SK-N-MC (cell line): ENCODE results near the gene MEN1.
"Not testable (repeated sequence)": the region's sequence is repeated elsewhere in the genome, so short reads cannot be mapped to it uniquely, and the experiment has no call there.

Experiments
- DNase-seq: peaks from one replicate; pipeline ENCODE4 v3.0.0-alpha.2; 2011; ENCODE audit warnings: low read depth, low spot score
- H3K27ac ChIP-seq: fragments of 200-600 bp; sonication (generic); 2 replicates; pipeline ENCODE4 v1.5.1; 2016; ENCODE audit warnings: mixed run types
- H3K36me3 ChIP-seq: fragments of 200-600 bp; sonication (generic); 2 replicates; pipeline ENCODE4 v1.6.1; 2017; ENCODE audit warnings: antibody characterized with exemption, low read length, mixed read lengths; ENCODE audit not compliant: insufficient read depth
- H3K4me3 ChIP-seq: fragments of 200-600 bp; sonication (generic); 2 replicates; pipeline ENCODE4 v1.5.1; 2016
- H3K9ac ChIP-seq: fragments of 200-600 bp; sonication (generic); 2 replicates; pipeline ENCODE4 v1.8.0; 2017; ENCODE audit warnings: mixed run types, mixed read lengths; ENCODE audit not compliant: insufficient read length
- H3K9me3 ChIP-seq: fragments of 200-600 bp; sonication (generic); 2 replicates; pipeline ENCODE4 v1.6.1; 2017; ENCODE audit warnings: low read depth, mild to moderate bottlenecking, antibody characterized with exemption, low read length, moderate library complexity, mixed read lengths
- EZH2 ChIP-seq: fragments of 200-600 bp; sonication (generic); IDR thresholded peaks from one replicate; pipeline ENCODE4 v1.6.1; 2017; ENCODE audit warnings: antibody characterized with exemption
- FOXP2 ChIP-seq: optimal IDR thresholded peaks from 2 replicates; pipeline ENCODE3; 2011; ENCODE audit warnings: mild to moderate bottlenecking, moderate library complexity; ENCODE audit not compliant: insufficient read depth; ENCODE audit errors: extremely low read length, control extremely low read depth
- POLR2AphosphoS5 ChIP-seq: IDR thresholded peaks from 2 replicates; pipeline ENCODE4 v1.6.1; 2012; ENCODE audit warnings: mild to moderate bottlenecking, low read depth, low read length, borderline replicate concordance

The MEN1 gene

GRCh38 chr11:64848826-64849597, 38.7 kb upstream of the MEN1 start:
- H3K4me3 ChIP-seq: no peak overlapping the region
- no peak for TF ChIP-seq EZH2
- no peak for TF ChIP-seq FOXP2
- TF ChIP-seq POLR2AphosphoS5: no peak
- H3K9ac ChIP-seq: no peak overlapping the region
- no peak for DNase-seq
- no peak overlapping the region for H3K27ac ChIP-seq
- H3K36me3 ChIP-seq: no peaks in the 10 kb centered on the region
- H3K9me3 ChIP-seq: no peaks in the 10 kb centered on the region

- DNase-seq: no peak
- H3K9ac ChIP-seq: no peak overlapping the region
- no peak for TF ChIP-seq EZH2
- TF ChIP-seq POLR2AphosphoS5: no peak
- no peak for TF ChIP-seq FOXP2
- no peak overlapping the region for H3K4me3 ChIP-seq
- H3K9me3 ChIP-seq: no peaks in the 10 kb centered on the region
- H3K27ac ChIP-seq: no peak overlapping the region
- H3K36me3 ChIP-seq: no peaks in the 10 kb centered on the region
Measured at GRCh38 chr11:64848214-64848825, 38.0 kb upstream of the MEN1 start.

- TF ChIP-seq FOXP2: no peak
- no peak for TF ChIP-seq EZH2
- no peak for TF ChIP-seq POLR2AphosphoS5
- H3K9ac ChIP-seq: no peak overlapping the region
- no peaks in the 10 kb centered on the region for H3K36me3 ChIP-seq
- no peak overlapping the region for H3K27ac ChIP-seq
- no peaks in the 10 kb centered on the region for H3K9me3 ChIP-seq
- no peak overlapping the region for H3K4me3 ChIP-seq
- peak; percentile 34 for DNase-seq
Measured at GRCh38 chr11:64846998-64847666, 36.8 kb upstream of the MEN1 start.

- not testable (repeated sequence) for H3K36me3 ChIP-seq, DNase-seq, H3K4me3 ChIP-seq, H3K9me3 ChIP-seq, H3K27ac ChIP-seq, H3K9ac ChIP-seq
Measured at GRCh38 chr11:64845776-64846129, 35.4 kb upstream of the MEN1 start.

- H3K27ac ChIP-seq: no peak overlapping the region
- H3K9me3 ChIP-seq: no peaks in the 10 kb centered on the region
- DNase-seq: no peak
- H3K4me3 ChIP-seq: peak overlapping the region; percentile 82
- TF ChIP-seq POLR2AphosphoS5 (no peak), FOXP2 (no peak), EZH2 (no peak)
- no peak overlapping the region for H3K9ac ChIP-seq
- no peaks in the 10 kb centered on the region for H3K36me3 ChIP-seq
Measured at GRCh38 chr11:64845129-64845775, 34.9 kb upstream of the MEN1 start.

GRCh38 chr11:64844330-64845128, 34.2 kb upstream of the MEN1 start, which contains the start of gene CDC42BPG:
CDC42BPG (minus strand) TSS chr11:64844653; CDS start chr11:64844569, 84 bp downstream.
- H3K9ac ChIP-seq: peak within 1 kb of the TSS; percentile 5
- H3K9me3 ChIP-seq: no peaks in the 10 kb centered on the region
- peak within 1 kb of the TSS; percentile 82 for H3K4me3 ChIP-seq
- no peak for DNase-seq
- TF ChIP-seq POLR2AphosphoS5 (no peak; the same call in 1 of the 2 replicates), EZH2 (no peak), FOXP2 (no peak)
- H3K36me3 ChIP-seq: no peaks in the 10 kb centered on the region
- no peak within 1 kb of the TSS for H3K27ac ChIP-seq

- Histone ChIP-seq H3K4me3 (peak overlapping the region; percentile 82), H3K9ac (no peak overlapping the region), H3K27ac (no peak overlapping the region), H3K9me3 (no peaks in the 10 kb centered on the region), H3K36me3 (no peaks in the 10 kb centered on the region)
- no peak for DNase-seq
- TF ChIP-seq EZH2 (no peak), POLR2AphosphoS5 (no peak), FOXP2 (no peak)
Measured at GRCh38 chr11:64843686-64844329, 33.5 kb upstream of the MEN1 start.
